IMR-90 (cell line): ENCODE measurements around the gene NRP1.

Source experiments
- NFE2L2 ChIP-seq: fragments of 150-350 bp; IDR thresholded peaks from 2 replicates; pipeline ENCODE4 v1.6.1; 2016; ENCODE audit warnings: low read depth, mild to moderate bottlenecking, low read length
- RAD21 ChIP-seq: IDR thresholded peaks from 2 replicates; pipeline ENCODE4 v1.6.1; 2012; ENCODE audit warnings: low read length, improper control_type of control experiment
- RCOR1 ChIP-seq: IDR thresholded peaks from 2 replicates; pipeline ENCODE4 v1.6.1; 2012; ENCODE audit warnings: mild to moderate bottlenecking, low read length, improper control_type of control experiment; ENCODE audit not compliant: insufficient replicate concordance
- SMC3 ChIP-seq: fragments of 150-350 bp; IDR thresholded peaks from 2 replicates; pipeline ENCODE4 v1.6.1; 2016; ENCODE audit warnings: low read depth, mild to moderate bottlenecking, antibody characterized with exemption, low read length, moderate library complexity
- USF2 ChIP-seq: fragments of 150-350 bp; IDR thresholded peaks from 2 replicates; pipeline ENCODE4 v1.6.1; 2017; ENCODE audit warnings: mild to moderate bottlenecking, antibody characterized with exemption, low read length, low read depth
- TF ChIP-seq, protein P1 (sequence below): conservative IDR thresholded peaks from 2 replicates; pipeline ENCODE4 v1.5.1; 2012; ENCODE audit warnings: mild to moderate bottlenecking, low read depth, low read length, improper control_type of control experiment
- TF ChIP-seq, protein P2 (sequence below): fragments of 150-350 bp; IDR thresholded peaks from 2 replicates; pipeline ENCODE4 v1.6.1; 2016; ENCODE audit warnings: low read depth, mild to moderate bottlenecking, low read length, moderate library complexity, borderline replicate concordance

DNA sequence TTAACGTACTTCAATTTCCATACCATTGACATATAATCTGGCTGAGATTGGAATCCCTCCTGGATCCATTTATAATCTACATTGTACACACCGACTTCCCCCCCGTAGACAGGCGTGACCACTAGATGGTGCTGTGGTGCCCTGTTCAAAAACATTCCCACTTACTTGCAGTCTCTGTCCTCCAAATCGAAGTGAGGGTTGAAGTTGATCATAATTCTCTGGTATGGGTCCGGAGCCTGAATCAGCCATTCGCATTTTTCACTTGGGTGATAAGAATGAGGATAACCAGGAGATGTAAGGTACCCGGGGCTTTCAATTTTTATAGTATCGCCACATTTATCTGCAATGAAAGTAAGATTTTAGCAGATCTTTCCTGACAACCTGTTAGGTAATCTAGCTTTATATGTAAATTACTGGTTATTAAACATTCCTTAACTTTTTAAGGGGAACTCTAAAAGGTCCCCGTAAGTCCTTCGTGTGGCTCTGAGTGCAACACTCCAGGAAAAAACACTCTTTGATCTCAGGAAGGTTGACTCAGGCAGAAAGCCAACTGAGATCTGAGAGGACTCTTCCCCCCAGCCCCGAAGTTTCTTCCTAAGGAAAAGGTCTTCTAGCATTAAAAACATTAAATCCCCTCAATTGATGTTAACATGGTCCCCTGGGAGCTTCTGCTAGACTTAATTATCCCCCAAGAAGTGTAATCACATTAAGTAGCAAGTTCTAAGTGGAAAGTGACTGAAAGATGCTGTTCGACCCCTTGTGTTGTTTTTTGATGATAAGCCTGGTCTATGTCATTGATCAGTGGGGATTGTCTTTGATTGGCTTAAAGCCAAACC, 3.7 kb downstream of the NRP1 start:
- TF ChIP-seq, protein P1, sequence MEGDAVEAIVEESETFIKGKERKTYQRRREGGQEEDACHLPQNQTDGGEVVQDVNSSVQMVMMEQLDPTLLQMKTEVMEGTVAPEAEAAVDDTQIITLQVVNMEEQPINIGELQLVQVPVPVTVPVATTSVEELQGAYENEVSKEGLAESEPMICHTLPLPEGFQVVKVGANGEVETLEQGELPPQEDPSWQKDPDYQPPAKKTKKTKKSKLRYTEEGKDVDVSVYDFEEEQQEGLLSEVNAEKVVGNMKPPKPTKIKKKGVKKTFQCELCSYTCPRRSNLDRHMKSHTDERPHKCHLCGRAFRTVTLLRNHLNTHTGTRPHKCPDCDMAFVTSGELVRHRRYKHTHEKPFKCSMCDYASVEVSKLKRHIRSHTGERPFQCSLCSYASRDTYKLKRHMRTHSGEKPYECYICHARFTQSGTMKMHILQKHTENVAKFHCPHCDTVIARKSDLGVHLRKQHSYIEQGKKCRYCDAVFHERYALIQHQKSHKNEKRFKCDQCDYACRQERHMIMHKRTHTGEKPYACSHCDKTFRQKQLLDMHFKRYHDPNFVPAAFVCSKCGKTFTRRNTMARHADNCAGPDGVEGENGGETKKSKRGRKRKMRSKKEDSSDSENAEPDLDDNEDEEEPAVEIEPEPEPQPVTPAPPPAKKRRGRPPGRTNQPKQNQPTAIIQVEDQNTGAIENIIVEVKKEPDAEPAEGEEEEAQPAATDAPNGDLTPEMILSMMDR = peak; percentile 92
- TF ChIP-seq RAD21 = peak; percentile 95
- TF ChIP-seq SMC3 = peak; percentile 91
- TF ChIP-seq NFE2L2 = no peak
- TF ChIP-seq, protein P2, sequence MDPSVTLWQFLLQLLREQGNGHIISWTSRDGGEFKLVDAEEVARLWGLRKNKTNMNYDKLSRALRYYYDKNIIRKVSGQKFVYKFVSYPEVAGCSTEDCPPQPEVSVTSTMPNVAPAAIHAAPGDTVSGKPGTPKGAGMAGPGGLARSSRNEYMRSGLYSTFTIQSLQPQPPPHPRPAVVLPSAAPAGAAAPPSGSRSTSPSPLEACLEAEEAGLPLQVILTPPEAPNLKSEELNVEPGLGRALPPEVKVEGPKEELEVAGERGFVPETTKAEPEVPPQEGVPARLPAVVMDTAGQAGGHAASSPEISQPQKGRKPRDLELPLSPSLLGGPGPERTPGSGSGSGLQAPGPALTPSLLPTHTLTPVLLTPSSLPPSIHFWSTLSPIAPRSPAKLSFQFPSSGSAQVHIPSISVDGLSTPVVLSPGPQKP = no peak
- no peak for TF ChIP-seq RCOR1
- TF ChIP-seq USF2 = no peak
